Peyer's patch (tissue), 4 donors: Measurements from ENCODE around the gene GIGYF2.

Experiments
- POLR2A ChIP-seq, 2 donors: fragments of 450-650 bp; IDR thresholded peaks; one replicate each; pipeline ENCODE4 v1.5.1; 2017; ENCODE audit warnings: antibody characterized with exemption in 2 of 2, mild to moderate bottlenecking in 2 of 2, moderate library complexity in 2 of 2
- TF ChIP-seq, protein P1 (sequence below), 6 experiments: fragments of 450-650 bp in 4 of 6; fragments of 200-600 bp in 2 of 6; sonication (generic) in 1 of 6; IDR thresholded peaks; one replicate each; pipeline ENCODE4 v1.5.1; 2017 to 2019; ENCODE audit warnings: antibody characterized with exemption in 6 of 6, mild to moderate bottlenecking in 3 of 6, moderate library complexity in 1 of 6

DNA sequence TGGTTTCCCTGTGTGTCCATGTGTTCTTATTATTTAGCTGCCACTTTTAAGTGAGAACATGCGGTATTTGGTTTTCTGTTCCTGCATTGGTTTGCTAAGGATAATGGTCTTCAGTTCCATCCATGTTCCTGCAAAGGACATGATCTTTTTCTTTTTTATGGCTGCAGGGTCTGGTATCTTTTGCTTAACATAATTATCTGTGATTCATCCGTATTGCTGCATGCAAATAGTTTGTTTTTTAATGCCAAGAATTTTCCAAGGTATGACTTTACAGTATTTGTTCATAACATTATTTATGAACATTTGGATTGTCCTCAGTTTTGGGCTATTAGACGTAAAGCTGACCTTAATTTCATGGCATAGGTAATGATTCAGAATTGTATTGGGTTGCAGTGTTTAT is 17.8 kb downstream of the GIGYF2 start:
- TF ChIP-seq POLR2A (IDR thresholded peaks at IDR 0.05), result no peak
- TF ChIP-seq, protein P1, sequence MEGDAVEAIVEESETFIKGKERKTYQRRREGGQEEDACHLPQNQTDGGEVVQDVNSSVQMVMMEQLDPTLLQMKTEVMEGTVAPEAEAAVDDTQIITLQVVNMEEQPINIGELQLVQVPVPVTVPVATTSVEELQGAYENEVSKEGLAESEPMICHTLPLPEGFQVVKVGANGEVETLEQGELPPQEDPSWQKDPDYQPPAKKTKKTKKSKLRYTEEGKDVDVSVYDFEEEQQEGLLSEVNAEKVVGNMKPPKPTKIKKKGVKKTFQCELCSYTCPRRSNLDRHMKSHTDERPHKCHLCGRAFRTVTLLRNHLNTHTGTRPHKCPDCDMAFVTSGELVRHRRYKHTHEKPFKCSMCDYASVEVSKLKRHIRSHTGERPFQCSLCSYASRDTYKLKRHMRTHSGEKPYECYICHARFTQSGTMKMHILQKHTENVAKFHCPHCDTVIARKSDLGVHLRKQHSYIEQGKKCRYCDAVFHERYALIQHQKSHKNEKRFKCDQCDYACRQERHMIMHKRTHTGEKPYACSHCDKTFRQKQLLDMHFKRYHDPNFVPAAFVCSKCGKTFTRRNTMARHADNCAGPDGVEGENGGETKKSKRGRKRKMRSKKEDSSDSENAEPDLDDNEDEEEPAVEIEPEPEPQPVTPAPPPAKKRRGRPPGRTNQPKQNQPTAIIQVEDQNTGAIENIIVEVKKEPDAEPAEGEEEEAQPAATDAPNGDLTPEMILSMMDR (IDR thresholded peaks at IDR 0.05), result no peak
